ENCODE measurements around the gene TEX264.

GRCh38 chr3:51680196-51680595 lies 9.1 kb downstream of the TEX264 start:
- TF ChIP-seq CTCF (IDR thresholded peaks at IDR 0.05) = no peak
- no peak for TF ChIP-seq POLR2A (IDR thresholded peaks at IDR 0.05)
